ENCODE results near the gene PPP2R5C.

PPP2R5C gene

GRCh38 chr14:101889366-101889765 lies 127.9 kb downstream of the PPP2R5C start:
- Histone ChIP-seq H3K36me3 (peaks cover 29% of the 10 kb centered on the region), H3K27ac (no peak overlapping the region)

DNA sequence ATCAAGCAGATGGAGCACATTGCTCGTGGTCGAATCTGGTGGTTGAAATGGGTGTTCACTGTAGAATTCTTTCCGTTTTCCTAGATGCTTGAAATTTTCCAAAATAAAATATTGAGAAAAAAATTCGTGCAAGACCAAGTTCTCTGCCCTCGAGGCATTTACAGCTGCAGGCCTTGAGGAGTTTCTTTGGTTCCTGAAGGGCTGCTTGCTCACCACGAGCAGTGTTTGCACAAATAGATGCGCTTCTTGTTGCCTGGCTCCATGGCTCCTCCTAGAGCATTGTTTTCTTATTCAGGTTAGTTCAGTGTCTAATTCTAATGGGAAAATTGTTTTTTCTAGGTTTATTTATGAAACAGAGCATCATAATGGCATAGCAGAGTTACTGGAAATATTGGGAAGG lies 128.4 kb downstream of the PPP2R5C start:
- no peak overlapping the region for H3K4me3 ChIP-seq (ENCODE audit: low read depth, low read length)
- H3K27ac ChIP-seq: no peak overlapping the region
- no peaks in the 10 kb centered on the region for H3K9me3 ChIP-seq (ENCODE audit: severe bottlenecking)
- no peak for DNase-seq
- H3K27me3 ChIP-seq (ENCODE audit: insufficient read depth, low read depth, severe bottlenecking): no peaks in the 10 kb centered on the region
- peaks cover 29% of the 10 kb centered on the region for H3K36me3 ChIP-seq
- no peak for TF ChIP-seq CTCF (IDR thresholded peaks at IDR 0.05; ENCODE audit: low read depth, low read length)

More at GRCh38 chr14:101889366-101889765, 127.9 kb downstream of the PPP2R5C start:
- no peak for DNase-seq
- H3K27me3 ChIP-seq (ENCODE audit: insufficient read depth, low read depth, severe bottlenecking): no peaks in the 10 kb centered on the region
- no peak for TF ChIP-seq CTCF (IDR thresholded peaks at IDR 0.05; ENCODE audit: low read depth, low read length)
- no peak overlapping the region for H3K4me3 ChIP-seq (ENCODE audit: low read depth, low read length)
- H3K9me3 ChIP-seq (ENCODE audit: severe bottlenecking): no peaks in the 10 kb centered on the region

- Histone ChIP-seq H3K36me3 (peaks cover 37% of the 10 kb centered on the region), H3K27ac (no peak overlapping the region), H3K4me3 (ENCODE audit: low read depth, low read length) (no peak overlapping the region), H3K9me3 (ENCODE audit: severe bottlenecking) (no peaks in the 10 kb centered on the region), H3K27me3 (ENCODE audit: insufficient read depth, low read depth, severe bottlenecking) (no peaks in the 10 kb centered on the region)
- no peak for TF ChIP-seq CTCF (IDR thresholded peaks at IDR 0.05; ENCODE audit: low read depth, low read length)
- DNase-seq: no peak
Measured at GRCh38 chr14:101891471-101891870, 130.0 kb downstream of the PPP2R5C start.

- H3K9me3 ChIP-seq (ENCODE audit: severe bottlenecking): no peaks in the 10 kb centered on the region
- DNase-seq: no peak
- no peak overlapping the region for H3K27ac ChIP-seq
- H3K4me3 ChIP-seq (ENCODE audit: low read depth, low read length): no peak overlapping the region
- no peaks in the 10 kb centered on the region for H3K27me3 ChIP-seq (ENCODE audit: insufficient read depth, low read depth, severe bottlenecking)
- H3K36me3 ChIP-seq: peaks cover 45% of the 10 kb centered on the region
- TF ChIP-seq CTCF (IDR thresholded peaks at IDR 0.05; ENCODE audit: low read depth, low read length): no peak
Measured at GRCh38 chr14:101893759-101894158, 132.2 kb downstream of the PPP2R5C start.

DNA sequence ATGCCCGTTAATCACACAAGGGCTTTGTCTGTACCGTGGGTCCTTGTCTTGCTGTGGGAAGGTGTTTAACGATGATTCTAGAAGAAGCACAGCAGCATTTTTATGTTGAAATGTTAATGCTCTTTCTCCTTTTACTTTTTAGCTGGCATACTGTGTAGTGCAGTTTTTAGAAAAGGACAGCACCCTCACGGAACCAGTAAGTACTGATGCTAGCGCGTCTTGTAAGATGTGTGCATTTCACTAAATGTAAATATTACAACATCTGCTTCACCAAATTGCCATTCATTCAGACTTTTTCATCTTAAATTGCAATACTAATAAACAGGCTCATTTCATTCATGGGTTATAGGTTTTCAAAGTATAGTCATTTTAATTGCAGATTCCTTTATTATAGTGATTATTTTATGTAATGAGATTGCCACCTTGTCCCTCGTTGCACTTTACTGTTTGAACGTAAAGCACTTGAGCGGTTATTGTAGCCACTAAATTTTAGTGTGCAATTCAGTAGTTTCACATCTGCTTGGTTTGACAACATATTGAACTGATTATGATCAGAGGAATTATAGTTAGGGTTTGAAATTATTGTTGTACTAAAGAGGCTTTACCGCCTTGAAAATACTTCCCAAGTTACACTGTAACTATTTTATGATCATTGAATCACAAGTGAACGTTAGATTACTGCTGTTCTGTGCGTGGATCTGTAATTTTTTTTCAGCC lies 133.0 kb downstream of the PPP2R5C start:
- Histone ChIP-seq H3K27me3 (ENCODE audit: insufficient read depth, low read depth, severe bottlenecking) (no peaks in the 10 kb centered on the region), H3K4me3 (ENCODE audit: low read depth, low read length) (no peak overlapping the region), H3K9me3 (ENCODE audit: severe bottlenecking) (no peaks in the 10 kb centered on the region), H3K27ac (no peak overlapping the region), H3K36me3 (peaks cover 52% of the 10 kb centered on the region)
- TF ChIP-seq CTCF (IDR thresholded peaks at IDR 0.05; ENCODE audit: low read depth, low read length): no peak
- DNase-seq: no peak

DNA sequence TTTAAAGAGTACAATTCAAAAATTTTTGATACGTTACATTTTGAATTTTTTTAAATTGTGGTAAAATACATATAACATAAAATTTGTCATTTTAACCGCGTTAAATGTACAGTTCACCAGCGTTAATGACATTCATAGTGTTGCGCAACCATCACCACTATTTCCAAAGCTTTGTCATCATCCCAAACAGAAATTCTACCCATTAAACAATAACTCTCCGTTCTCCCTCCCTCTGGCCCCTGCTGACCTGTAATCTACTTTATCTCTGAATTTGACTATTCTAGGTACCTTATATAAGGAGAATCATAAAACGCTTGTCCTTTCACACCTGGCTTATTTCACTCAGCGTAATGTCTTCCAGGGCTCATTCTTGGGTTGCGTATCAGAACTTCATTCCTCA lies 133.7 kb downstream of the PPP2R5C start:
- Histone ChIP-seq H3K36me3 (peaks cover 55% of the 10 kb centered on the region), H3K4me3 (ENCODE audit: low read depth, low read length) (no peak overlapping the region), H3K27ac (no peak overlapping the region), H3K27me3 (ENCODE audit: insufficient read depth, low read depth, severe bottlenecking) (no peaks in the 10 kb centered on the region), H3K9me3 (ENCODE audit: severe bottlenecking) (no peaks in the 10 kb centered on the region)
- DNase-seq: no peak
- TF ChIP-seq CTCF (IDR thresholded peaks at IDR 0.05; ENCODE audit: low read depth, low read length): no peak
